Liver (tissue), 3 donors: ENCODE data around the gene ZNF594.
"Not testable (repeated sequence)": the region's sequence is repeated elsewhere in the genome, so short reads cannot be mapped to it uniquely, and the experiment has no call there.

ENCODE experiments used
- GABPA ChIP-seq, 2 donors: IDR thresholded peaks in 1 of 2; conservative IDR thresholded peaks in 1 of 2; 2 replicates each; pipeline ENCODE4 v1.6.1; 2016; ENCODE audit warnings: antibody characterized with exemption in 2 of 2, mild to moderate bottlenecking in 1 of 2, moderate library complexity in 1 of 2
- SP1 ChIP-seq: IDR thresholded peaks from 2 replicates; pipeline ENCODE4 v1.6.1; 2018; ENCODE audit warnings: antibody characterized with exemption, mild to moderate bottlenecking
- TF ChIP-seq, protein P1 (sequence below): fragments of 150-350 bp; IDR thresholded peaks from 2 replicates; pipeline ENCODE4 v1.5.1; 2017; ENCODE audit warnings: improper control_type of control experiment, low read depth, low read length; ENCODE audit not compliant: missing input control
- donor health status: healthy.
- donor health status: healthy.

DNA sequence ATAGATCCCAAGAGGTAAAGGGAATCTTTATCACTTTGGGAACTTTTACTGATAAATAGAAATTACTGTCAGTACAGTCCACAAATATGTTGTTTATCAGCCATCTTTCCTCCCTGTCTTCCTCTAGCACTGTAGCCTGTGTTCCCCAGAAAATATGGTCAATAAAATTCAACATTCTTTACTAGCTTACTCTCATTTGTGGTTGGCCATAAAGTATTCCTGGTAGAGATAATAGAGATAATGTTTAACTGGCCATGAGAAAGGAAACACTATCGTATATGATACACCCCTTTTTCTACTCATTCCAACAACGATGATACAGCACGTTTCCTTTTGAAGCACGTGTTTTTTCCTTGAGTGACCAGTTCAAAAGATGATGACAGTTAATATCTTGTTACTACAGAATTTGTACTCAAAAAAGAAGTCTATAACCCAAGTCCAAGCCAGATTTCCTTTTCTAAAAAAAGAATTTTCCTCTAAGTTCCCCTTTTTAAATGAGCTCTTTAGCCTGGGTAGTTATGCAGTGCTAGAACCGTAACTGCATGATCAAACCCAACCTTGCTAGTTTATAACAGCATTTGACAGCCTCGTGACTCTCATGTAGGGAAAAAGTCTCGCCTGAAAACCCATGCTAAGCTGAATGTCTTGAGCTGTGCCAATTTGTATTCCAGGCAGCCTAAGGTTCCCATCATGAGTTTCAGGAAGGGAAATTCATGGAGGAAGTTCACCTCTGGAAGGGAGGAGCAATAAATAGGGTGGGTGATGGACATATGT, 25.7 kb downstream of the ZNF594 start:
- TF ChIP-seq SP1; GABPA (IDR thresholded peaks at IDR 0.05 in 1 of 2, conservative IDR thresholded peaks at IDR 0.05 in 1 of 2): not testable (repeated sequence)
- TF ChIP-seq, protein P1, sequence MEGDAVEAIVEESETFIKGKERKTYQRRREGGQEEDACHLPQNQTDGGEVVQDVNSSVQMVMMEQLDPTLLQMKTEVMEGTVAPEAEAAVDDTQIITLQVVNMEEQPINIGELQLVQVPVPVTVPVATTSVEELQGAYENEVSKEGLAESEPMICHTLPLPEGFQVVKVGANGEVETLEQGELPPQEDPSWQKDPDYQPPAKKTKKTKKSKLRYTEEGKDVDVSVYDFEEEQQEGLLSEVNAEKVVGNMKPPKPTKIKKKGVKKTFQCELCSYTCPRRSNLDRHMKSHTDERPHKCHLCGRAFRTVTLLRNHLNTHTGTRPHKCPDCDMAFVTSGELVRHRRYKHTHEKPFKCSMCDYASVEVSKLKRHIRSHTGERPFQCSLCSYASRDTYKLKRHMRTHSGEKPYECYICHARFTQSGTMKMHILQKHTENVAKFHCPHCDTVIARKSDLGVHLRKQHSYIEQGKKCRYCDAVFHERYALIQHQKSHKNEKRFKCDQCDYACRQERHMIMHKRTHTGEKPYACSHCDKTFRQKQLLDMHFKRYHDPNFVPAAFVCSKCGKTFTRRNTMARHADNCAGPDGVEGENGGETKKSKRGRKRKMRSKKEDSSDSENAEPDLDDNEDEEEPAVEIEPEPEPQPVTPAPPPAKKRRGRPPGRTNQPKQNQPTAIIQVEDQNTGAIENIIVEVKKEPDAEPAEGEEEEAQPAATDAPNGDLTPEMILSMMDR = not testable (repeated sequence)
